22Rv1 (cell line): Measurements from ENCODE around the gene HDGF.
"Not testable (repeated sequence)": the region's sequence is repeated elsewhere in the genome, so short reads cannot be mapped to it uniquely, and the experiment has no call there.

Source experiments
- H3K27ac ChIP-seq: fragments of 450-650 bp; 2 replicates; pipeline ENCODE4 v1.5.1; 2017
- ZFX ChIP-seq: fragments of 450-650 bp; IDR thresholded peaks from 2 replicates; pipeline ENCODE4 v1.6.1; 2017; ENCODE audit warnings: antibody characterized with exemption, borderline replicate concordance
- TF ChIP-seq, protein P1 (sequence below): fragments of 450-650 bp; IDR thresholded peaks from 2 replicates; pipeline ENCODE4 v1.5.1; 2017; ENCODE audit warnings: mild to moderate bottlenecking

The HDGF gene

GRCh38 chr1:156767101-156767878 lies 15.8 kb upstream of the HDGF start, which contains the start of gene PRCC:
PRCC (plus strand) TSS chr1:156767535; CDS start chr1:156767772, 237 bp downstream.
- H3K27ac ChIP-seq: peak within 1 kb of the TSS; percentile 88
- peak; percentile 97 for TF ChIP-seq ZFX
- TF ChIP-seq, protein P1, sequence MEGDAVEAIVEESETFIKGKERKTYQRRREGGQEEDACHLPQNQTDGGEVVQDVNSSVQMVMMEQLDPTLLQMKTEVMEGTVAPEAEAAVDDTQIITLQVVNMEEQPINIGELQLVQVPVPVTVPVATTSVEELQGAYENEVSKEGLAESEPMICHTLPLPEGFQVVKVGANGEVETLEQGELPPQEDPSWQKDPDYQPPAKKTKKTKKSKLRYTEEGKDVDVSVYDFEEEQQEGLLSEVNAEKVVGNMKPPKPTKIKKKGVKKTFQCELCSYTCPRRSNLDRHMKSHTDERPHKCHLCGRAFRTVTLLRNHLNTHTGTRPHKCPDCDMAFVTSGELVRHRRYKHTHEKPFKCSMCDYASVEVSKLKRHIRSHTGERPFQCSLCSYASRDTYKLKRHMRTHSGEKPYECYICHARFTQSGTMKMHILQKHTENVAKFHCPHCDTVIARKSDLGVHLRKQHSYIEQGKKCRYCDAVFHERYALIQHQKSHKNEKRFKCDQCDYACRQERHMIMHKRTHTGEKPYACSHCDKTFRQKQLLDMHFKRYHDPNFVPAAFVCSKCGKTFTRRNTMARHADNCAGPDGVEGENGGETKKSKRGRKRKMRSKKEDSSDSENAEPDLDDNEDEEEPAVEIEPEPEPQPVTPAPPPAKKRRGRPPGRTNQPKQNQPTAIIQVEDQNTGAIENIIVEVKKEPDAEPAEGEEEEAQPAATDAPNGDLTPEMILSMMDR: no peak

DNA sequence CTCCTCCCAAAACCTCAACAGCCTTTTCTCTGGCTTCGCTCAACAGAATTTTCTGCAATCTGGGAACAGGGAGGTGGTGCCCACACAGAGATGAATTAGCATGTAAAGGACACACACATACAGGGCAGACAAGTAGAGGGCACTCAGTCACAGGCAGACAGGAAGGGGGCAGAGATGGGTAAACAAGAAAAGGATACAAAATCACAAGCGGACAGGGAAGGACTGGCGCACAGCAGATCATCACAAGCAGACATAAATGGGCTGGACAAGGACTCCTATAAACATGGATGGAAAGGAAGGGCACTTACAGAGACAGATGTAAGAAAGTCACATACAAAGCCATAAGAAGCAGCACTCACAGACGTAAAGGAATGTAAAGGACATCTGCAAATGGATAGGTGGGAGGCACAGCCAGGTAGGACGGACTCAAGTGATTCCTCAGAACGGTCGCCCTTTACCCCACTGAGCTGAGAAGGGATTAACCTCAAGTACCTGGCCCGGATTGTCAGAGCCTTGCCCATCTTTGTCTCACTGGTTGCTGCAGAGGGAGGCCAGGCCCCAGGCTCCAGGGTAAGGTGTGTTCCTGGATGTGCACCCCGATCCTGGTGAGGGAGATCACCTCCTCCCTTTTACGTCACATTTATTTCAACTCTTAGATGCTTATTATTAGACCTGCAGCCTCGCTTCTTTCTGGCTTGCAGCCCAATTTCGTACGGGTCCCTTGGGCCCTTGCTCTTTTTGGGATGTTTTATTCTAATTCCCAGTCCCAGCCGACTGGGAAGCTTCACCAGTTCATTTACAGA lies 15.0 kb upstream of the HDGF start:
- peak overlapping the region; percentile 88 for H3K27ac ChIP-seq
- TF ChIP-seq, protein P1: no peak
- TF ChIP-seq ZFX: no peak

DNA sequence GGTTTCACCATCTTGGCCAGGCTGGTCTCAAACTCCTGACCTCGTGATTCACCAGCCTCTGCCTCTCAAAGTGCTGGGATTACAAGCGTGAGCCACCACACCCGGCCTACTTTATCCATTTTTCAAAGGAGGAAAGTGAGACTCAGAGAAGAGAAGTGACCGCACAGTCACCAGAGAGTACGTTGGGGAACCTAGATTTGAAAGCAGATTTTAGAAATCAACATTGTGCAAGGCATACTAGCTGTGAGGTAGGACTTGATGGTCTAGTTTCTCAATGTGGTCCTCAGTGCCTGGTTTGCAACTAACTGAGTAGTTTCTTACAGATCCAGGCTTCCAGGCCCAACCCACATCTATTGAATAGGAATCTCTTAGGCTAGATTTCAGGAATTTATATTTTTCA lies 14.2 kb upstream of the HDGF start:
- TF ChIP-seq, protein P1: no peak
- no peak for TF ChIP-seq ZFX
- peak overlapping the region; percentile 88 for H3K27ac ChIP-seq

DNA sequence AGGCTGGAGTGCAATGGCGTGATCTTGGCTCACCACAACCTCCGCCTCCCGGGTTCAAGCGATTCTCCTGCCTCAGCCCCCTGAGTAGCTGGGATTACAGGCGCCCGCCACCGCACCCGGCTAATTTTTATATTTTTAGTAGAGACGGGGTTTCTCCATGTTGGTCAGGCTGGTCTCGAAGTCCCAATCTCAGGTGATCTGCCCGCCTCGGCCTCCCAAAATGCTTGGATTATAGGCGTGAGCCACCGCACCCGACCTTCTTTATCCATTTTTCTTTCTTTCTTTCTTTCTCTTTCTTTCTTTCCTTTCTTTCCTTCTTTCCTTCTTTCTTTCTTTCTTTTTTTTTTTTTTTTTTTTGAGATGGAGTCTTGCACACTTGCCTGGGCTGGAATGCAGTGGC lies 13.7 kb upstream of the HDGF start:
- H3K27ac ChIP-seq: not testable (repeated sequence)

GRCh38 chr1:156760796-156761104 lies 9.3 kb upstream of the HDGF start:
- TF ChIP-seq, protein P1: no peak
- no peak for TF ChIP-seq ZFX

GRCh38 chr1:156760092-156760795 lies 8.8 kb upstream of the HDGF start:
- no peak overlapping the region; the same call in 1 of the 2 replicates for H3K27ac ChIP-seq
- TF ChIP-seq, protein P1: no peak
- no peak for TF ChIP-seq ZFX

More at GRCh38 chr1:156760796-156761104, 9.3 kb upstream of the HDGF start:
- no peak overlapping the region for H3K27ac ChIP-seq

DNA sequence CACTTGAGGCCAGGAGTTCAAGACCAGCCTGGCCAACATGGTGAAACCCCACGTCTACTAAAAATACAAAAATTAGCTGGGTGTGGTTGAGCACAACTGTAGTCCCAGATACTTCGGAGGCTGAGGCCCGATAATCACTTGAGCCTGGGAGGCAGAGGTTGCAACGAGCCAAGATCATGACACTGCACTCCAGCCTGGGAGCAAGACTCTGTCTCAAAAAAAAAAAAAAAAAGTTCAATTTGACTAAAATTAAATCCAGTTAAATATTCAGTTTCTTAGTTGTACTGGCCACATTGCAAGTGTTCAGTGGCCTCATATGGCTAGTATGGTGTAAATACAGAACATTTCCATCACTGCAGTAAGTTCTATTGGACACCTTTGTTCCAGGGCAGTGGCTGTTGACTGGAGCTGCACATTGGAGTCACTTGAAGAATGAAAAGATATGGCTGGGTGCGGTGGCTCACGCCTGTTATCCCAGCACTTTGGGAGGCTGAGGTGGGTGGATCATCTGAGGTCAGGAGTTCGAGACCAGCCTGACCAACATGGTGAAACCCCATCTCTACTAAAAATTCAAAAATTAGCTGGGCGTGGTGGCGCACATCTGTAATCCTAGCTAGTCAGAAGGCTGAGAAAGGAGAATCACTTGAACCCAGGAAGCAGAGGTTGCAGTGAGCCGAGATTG lies 6.2 kb upstream of the HDGF start:
- H3K27ac ChIP-seq: not testable (repeated sequence)
